ENCODE results near the gene USH2A.

The USH2A gene

GRCh38 chr1:215595231-215595630 lies 828.0 kb downstream of the USH2A start (continued):
- TF ChIP-seq ZNF324 (tag by site-specific recombination; IDR thresholded peaks at IDR 0.05) = no peak
- TF ChIP-seq HOXC10 (CRISPR knock-in tag; IDR thresholded peaks at IDR 0.05) = no peak
- no peak for TF ChIP-seq ZNF354C (tag by site-specific recombination; IDR thresholded peaks at IDR 0.05; ENCODE audit: borderline replicate concordance, low read depth)
- TF ChIP-seq ZNF16 (tag by site-specific recombination; IDR thresholded peaks at IDR 0.05; ENCODE audit: low read depth) = no peak
- TF ChIP-seq INSM2 (tag by site-specific recombination; IDR thresholded peaks at IDR 0.05) = no peak

GRCh38 chr1:215594640-215595039 lies 828.6 kb downstream of the USH2A start:
- ChIA-PET CTCF (no interaction called here), POLR2A (no interaction called here)

GRCh38 chr1:215590779-215591491 lies 832.3 kb downstream of the USH2A start:
- ChIA-PET POLR2A (no interaction called here), CTCF (interaction anchor here (0.6 to 0.7 kb wide), 2 partner anchors 16 to 28 kb away, joined by 3 read pairs; no protein-coding TSS in a partner anchor)

More at GRCh38 chr1:215594640-215595039, 828.6 kb downstream of the USH2A start:
- Histone ChIP-seq H3K4me3 (ENCODE audit: low read depth, low read length) (no peak overlapping the region), H3K27ac (ENCODE audit: extremely low read depth, low read depth, low read length) (no peak overlapping the region), H3K36me3 (ENCODE audit: control insufficient read depth in 2 of 2, insufficient read depth in 1 of 2, low read length in 2 of 2) (peaks cover 0 to 10% of the 10 kb centered on the region in 2 experiments; a peak in 1 of 3 replicates), H3K9me3 (ENCODE audit: control insufficient read depth, insufficient read depth, low read depth, low read length) (no peaks in the 10 kb centered on the region), H3K4me1 (ENCODE audit: control insufficient read depth, insufficient read depth, low read length) (peaks cover 11% of the 10 kb centered on the region)
- no peak for TF ChIP-seq ZNF776 (tag by site-specific recombination; IDR thresholded peaks at IDR 0.05; ENCODE audit: borderline replicate concordance)
- TF ChIP-seq KLF16 (tag by site-specific recombination; IDR thresholded peaks at IDR 0.05) = no peak
- TF ChIP-seq YY2 (tag by site-specific recombination; IDR thresholded peaks at IDR 0.05) = no peak
- no peak for TF ChIP-seq ZNF600 (tag by site-specific recombination; IDR thresholded peaks at IDR 0.05)
- TF ChIP-seq GLI2 (tag by site-specific recombination; IDR thresholded peaks at IDR 0.05; ENCODE audit: borderline replicate concordance, low read depth) = no peak
- TF ChIP-seq ZNF580 (tag by site-specific recombination; IDR thresholded peaks at IDR 0.05) = no peak
- TF ChIP-seq OVOL3 (tag by site-specific recombination; IDR thresholded peaks at IDR 0.05) = no peak
- no peak for TF ChIP-seq ZNF157 (tag by site-specific recombination; IDR thresholded peaks at IDR 0.05)
- TF ChIP-seq ZNF837 (tag by site-specific recombination; IDR thresholded peaks at IDR 0.05) = no peak
- no peak for TF ChIP-seq ZNF623 (tag by site-specific recombination; IDR thresholded peaks at IDR 0.05)
- TF ChIP-seq ZBTB10 (tag by site-specific recombination; IDR thresholded peaks at IDR 0.05) = no peak

More at GRCh38 chr1:215590779-215591491, 832.3 kb downstream of the USH2A start:
- H3K4me3 ChIP-seq (ENCODE audit: low read depth, low read length) = no peak overlapping the region
- H3K9me3 ChIP-seq (ENCODE audit: control insufficient read depth, insufficient read depth, low read depth, low read length) = no peaks in the 10 kb centered on the region
- TF ChIP-seq ZNF366 (tag by site-specific recombination; conservative IDR thresholded peaks at IDR 0.05) = peak; percentile 91
- TF ChIP-seq ZFP41 (tag by site-specific recombination; IDR thresholded peaks at IDR 0.05; ENCODE audit: borderline replicate concordance) = no peak
- peaks cover 8 to 22% of the 10 kb centered on the region in 2 experiments; a peak in 2 of 3 replicates for H3K36me3 ChIP-seq (ENCODE audit: control insufficient read depth in 2 of 2, insufficient read depth in 1 of 2, low read length in 2 of 2)
- H3K27ac ChIP-seq (ENCODE audit: extremely low read depth, low read depth, low read length) = no peak overlapping the region
- H3K4me1 ChIP-seq (ENCODE audit: control insufficient read depth, insufficient read depth, low read length) = peaks cover 9% of the 10 kb centered on the region; the same call in 1 of the 2 replicates

Data from HEK293 (cell line).